GM12892 (cell line): ENCODE results near the gene PRDM16.

ENCODE experiments used
- POLR2A ChIP-seq: IDR thresholded peaks from 2 replicates; pipeline ENCODE4 v1.6.1; 2011; ENCODE audit warnings: low read depth, low read length, control low read depth
- POLR2AphosphoS5 ChIP-seq: IDR thresholded peaks from 2 replicates; pipeline ENCODE4 v1.6.1; 2011; ENCODE audit warnings: low read depth, low read length, control low read depth

DNA sequence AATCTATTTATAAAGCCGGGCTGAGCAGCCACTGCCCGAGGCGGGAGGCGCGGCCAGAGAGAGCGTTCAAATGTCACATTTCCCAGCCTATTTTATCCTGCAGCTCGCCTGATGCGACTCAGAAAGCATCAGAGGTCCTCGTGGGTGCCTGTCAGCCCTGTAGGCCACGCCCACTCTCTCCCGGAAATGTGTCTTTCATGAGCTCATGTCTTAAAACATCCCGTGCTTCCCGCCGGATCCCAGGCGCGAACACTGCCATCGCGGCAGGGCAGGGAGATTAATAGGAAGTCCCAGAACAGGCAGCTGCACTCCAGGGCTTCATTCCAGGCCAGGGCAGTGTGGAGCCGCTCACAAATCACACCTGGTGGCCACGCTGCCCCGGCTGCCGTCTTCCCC lies 117.5 kb downstream of the PRDM16 start:
- TF ChIP-seq POLR2AphosphoS5 (no peak), POLR2A (no peak)
